WERI-Rb-1 (cell line): ENCODE data around the gene UGT2B17.
"Not testable (repeated sequence)": the region's sequence is repeated elsewhere in the genome, so short reads cannot be mapped to it uniquely, and the experiment has no call there.

ENCODE experiments used
- DNase-seq: peaks from one replicate; pipeline ENCODE4 v3.0.0-alpha.2; 2020
- H3K27ac ChIP-seq: fragments of 250-450 bp; sonication (Bioruptor Pico); 2 replicates; pipeline ENCODE4 v1.5.1; 2020; ENCODE audit warnings: mild to moderate bottlenecking, moderate library complexity
- H3K27me3 ChIP-seq: fragments of 250-450 bp; sonication (Bioruptor Pico); 2 replicates; pipeline ENCODE4 v1.5.1; 2021; ENCODE audit warnings: mild to moderate bottlenecking, low read depth, moderate library complexity; ENCODE audit not compliant: insufficient read depth, severe bottlenecking
- H3K36me3 ChIP-seq: fragments of 250-450 bp; sonication (Bioruptor Pico); 2 replicates; pipeline ENCODE4 v1.5.1; 2020; ENCODE audit warnings: mild to moderate bottlenecking, moderate library complexity
- H3K4me3 ChIP-seq: 2 replicates; pipeline ENCODE4 v1.5.1; 2011; ENCODE audit warnings: low read depth, mild to moderate bottlenecking, control low read depth, low read length
- H3K9me3 ChIP-seq: fragments of 250-450 bp; sonication (Bioruptor Pico); 2 replicates; pipeline ENCODE4 v1.5.1; 2021; ENCODE audit warnings: mild to moderate bottlenecking, moderate library complexity; ENCODE audit not compliant: severe bottlenecking
- TF ChIP-seq, protein P1 (sequence below): IDR thresholded peaks from 2 replicates; pipeline ENCODE4 v1.5.1; 2011; ENCODE audit warnings: low read depth, mild to moderate bottlenecking, control low read depth, inconsistent platforms, low read length

UGT2B17 gene

DNA sequence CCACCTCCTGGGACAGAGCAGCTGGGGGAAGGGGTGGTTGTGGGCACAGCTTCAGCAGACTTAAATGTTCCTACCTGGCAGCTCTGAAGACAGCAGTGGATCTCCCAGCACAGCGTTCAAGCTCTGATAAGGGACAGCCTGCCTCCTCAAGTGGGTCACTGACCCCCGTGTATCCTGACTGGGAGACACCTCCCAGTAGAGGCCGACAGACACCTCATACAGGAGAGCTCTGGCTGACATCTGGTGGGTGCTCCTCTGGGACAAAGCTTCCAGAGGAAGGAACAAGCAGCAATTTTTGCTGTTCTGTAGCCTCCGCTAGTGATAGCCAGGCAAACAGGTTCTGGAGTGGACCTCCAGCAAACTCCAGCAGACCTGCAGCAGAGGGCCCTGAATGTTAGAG is 72.7 kb downstream of the UGT2B17 start:
- H3K36me3 ChIP-seq, H3K4me3 ChIP-seq, H3K27ac ChIP-seq, H3K27me3 ChIP-seq, H3K9me3 ChIP-seq: not testable (repeated sequence)
- peak; percentile 8 for DNase-seq
- TF ChIP-seq, protein P1, sequence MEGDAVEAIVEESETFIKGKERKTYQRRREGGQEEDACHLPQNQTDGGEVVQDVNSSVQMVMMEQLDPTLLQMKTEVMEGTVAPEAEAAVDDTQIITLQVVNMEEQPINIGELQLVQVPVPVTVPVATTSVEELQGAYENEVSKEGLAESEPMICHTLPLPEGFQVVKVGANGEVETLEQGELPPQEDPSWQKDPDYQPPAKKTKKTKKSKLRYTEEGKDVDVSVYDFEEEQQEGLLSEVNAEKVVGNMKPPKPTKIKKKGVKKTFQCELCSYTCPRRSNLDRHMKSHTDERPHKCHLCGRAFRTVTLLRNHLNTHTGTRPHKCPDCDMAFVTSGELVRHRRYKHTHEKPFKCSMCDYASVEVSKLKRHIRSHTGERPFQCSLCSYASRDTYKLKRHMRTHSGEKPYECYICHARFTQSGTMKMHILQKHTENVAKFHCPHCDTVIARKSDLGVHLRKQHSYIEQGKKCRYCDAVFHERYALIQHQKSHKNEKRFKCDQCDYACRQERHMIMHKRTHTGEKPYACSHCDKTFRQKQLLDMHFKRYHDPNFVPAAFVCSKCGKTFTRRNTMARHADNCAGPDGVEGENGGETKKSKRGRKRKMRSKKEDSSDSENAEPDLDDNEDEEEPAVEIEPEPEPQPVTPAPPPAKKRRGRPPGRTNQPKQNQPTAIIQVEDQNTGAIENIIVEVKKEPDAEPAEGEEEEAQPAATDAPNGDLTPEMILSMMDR = 0 out of 2 replicates have a peak, but pooled peaks have one; percentile 6

DNA sequence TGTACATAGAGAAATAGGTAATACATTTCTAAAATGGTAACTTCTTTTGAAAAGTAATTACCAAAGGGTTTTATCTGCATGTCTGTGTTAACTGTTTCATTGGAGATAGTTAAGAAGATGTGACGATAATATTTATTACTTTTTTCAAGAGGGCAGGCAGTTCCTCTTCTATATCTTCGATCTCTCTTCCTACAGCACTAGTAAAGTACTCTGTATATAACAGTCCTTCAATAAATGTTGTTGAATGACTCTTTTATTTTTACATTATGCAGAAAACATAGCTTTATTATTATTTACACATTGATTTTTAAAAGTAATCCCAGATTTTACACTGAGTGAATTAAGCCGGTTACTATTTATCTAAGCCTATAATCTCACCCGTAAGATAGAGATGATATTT is 77.1 kb downstream of the UGT2B17 start:
- no peak overlapping the region for H3K27ac ChIP-seq
- no peaks in the 10 kb centered on the region for H3K9me3 ChIP-seq
- H3K36me3 ChIP-seq = no peaks in the 10 kb centered on the region
- DNase-seq = no peak
- no peaks in the 10 kb centered on the region for H3K27me3 ChIP-seq
- no peak overlapping the region for H3K4me3 ChIP-seq
- TF ChIP-seq, protein P1 = no peak

DNA sequence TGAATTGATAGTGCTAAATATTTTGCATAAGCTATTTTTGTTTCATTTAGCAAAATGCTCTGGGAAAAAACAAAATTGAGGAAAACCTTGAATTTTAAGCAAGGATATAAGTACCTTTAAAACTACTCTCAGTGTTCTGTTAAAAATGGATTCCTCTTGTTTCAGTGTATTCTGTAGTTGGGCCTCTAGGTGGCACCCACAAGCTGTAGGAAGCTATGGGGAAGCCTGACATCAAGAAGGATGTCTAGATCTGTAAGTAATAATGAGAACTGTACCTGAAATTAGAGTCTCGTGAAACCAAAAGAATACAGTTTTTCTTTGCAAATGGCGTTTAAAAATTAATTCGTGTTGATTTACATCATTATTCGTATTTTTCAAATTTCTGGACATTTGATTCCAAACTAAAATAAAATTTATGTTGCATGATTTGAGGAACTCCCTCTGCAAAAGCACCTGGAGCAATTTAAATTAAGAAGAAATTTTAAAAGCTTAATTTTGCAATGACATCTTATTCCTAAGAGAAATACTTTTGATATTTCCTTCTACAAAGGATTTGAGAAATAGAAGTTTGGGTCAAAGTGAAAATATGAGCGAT is 77.6 kb downstream of the UGT2B17 start:
- Histone ChIP-seq H3K27ac (no peak overlapping the region), H3K9me3 (no peaks in the 10 kb centered on the region), H3K36me3 (no peaks in the 10 kb centered on the region), H3K27me3 (no peaks in the 10 kb centered on the region), H3K4me3 (no peak overlapping the region)
- DNase-seq = peak; percentile 58
- TF ChIP-seq, protein P1 = peak; percentile 57

DNA sequence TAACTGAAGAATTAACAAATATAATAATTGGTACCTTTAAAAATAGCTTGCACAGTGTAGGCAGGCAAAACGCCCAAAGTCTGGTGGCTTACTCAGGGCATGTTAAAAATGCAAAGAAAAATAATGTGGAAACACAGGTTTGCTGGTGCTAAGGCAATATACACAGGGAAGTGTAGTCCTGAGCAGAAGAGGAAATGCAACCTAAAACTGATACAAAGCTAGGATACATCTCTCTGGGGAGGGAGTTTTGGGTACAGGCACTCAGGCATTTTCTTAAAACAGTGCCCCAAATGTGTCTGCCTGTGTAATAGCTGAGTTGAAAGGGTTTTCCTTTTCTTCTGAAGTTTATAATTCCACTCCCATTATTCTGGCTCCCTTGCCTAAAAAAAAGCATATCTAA is 81.4 kb downstream of the UGT2B17 start:
- Histone ChIP-seq H3K4me3 (no peak overlapping the region), H3K36me3 (no peaks in the 10 kb centered on the region), H3K27ac (no peak overlapping the region)

DNA sequence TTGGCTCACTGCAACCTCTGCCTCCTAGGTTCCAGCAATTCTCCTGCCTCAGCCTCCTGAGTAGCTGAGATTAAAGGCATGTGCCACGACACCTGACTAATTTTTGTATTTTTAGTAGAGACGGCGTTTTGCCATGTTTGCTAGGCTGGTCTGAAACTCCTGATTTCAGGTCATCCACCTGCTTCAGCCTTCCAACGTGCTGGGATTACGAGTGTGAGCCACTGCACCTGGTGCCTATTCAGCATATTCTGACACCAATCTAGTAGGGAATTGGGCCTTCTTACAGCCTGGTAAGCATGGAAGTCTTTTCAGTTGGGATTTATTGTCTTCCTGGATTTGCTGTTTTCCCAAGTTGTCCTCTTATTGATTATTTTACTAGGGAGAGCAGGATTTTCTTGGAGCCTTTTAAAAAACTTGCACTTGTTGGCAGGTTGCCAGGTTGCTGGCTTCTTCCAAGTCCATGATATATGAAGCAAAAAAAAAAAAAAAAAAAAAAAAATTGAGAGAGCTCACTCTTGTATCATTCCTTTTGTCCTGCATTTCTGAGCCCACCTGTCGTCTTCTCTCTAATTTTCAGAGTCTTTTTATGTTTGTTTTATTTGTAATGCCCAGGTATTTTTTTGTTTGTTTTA is 85.2 kb downstream of the UGT2B17 start:
- Histone ChIP-seq H3K9me3 (no peaks in the 10 kb centered on the region), H3K27me3 (no peaks in the 10 kb centered on the region), H3K27ac (no peak overlapping the region), H3K36me3 (no peaks in the 10 kb centered on the region), H3K4me3 (no peak overlapping the region)
- TF ChIP-seq, protein P1 = no peak
- DNase-seq = no peak

More for the DNA sequence above, 81.4 kb downstream of the UGT2B17 start:
- TF ChIP-seq, protein P1 = no peak
- no peaks in the 10 kb centered on the region for H3K9me3 ChIP-seq
- DNase-seq = no peak
- no peaks in the 10 kb centered on the region for H3K27me3 ChIP-seq

DNA sequence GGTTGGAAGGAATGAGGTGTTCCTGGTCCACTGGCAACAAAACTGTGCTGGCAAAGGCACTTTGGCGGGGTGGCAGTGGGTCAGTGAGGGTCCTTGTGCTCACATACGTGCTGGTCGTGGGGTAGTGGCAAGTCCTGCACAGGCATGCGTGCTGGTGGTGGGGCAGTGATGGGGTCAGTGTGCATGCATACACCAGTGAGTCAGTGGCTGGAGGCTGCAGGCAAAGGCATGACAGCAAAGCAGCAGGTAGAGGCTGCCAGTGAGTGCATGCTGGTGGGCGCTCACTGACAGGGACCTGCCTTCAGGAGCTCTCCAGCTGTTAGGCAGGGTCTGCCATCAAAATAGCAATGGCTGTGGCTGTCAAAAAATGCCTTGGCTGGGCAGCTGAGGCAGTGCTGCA is 86.8 kb downstream of the UGT2B17 start:
- Histone ChIP-seq H3K27me3 (no peaks in the 10 kb centered on the region), H3K4me3 (no peak overlapping the region), H3K36me3 (no peaks in the 10 kb centered on the region), H3K9me3 (no peaks in the 10 kb centered on the region), H3K27ac (no peak overlapping the region)
- no peak for DNase-seq
- TF ChIP-seq, protein P1 = no peak
